Mesothelial cell of epicardium (in vitro differentiated cells): ENCODE measurements around the gene SFPQ. TPM values are rescaled to one million over a fixed set of nuclear protein-coding genes. Genes with fewer than 3 reads are reported as not detected.
"Not testable (repeated sequence)": the region's sequence is repeated elsewhere in the genome, so short reads cannot be mapped to it uniquely, and the experiment has no call there.

ENCODE experiments used
- DNase-seq, 2 experiments: peaks; one replicate each; pipeline ENCODE4 v3.0.0; 2021; ENCODE audit warnings: low spot score in 2 of 2; ENCODE audit not compliant: unreplicated experiment in 2 of 2
- H3K27ac Mint-ChIP-seq: 2 replicates; pipeline ENCODE4 v1.8.0; 2021; ENCODE audit warnings: mixed read lengths
- H3K27me3 Mint-ChIP-seq: 2 replicates; pipeline ENCODE4 v1.8.0; 2021; ENCODE audit warnings: low read depth, mixed read lengths
- H3K36me3 Mint-ChIP-seq: 2 replicates; pipeline ENCODE4 v1.8.0; 2021; ENCODE audit warnings: mixed read lengths
- H3K4me1 Mint-ChIP-seq: 2 replicates; pipeline ENCODE4 v1.8.0; 2021; ENCODE audit warnings: mixed read lengths
- H3K4me3 Mint-ChIP-seq: 2 replicates; pipeline ENCODE4 v1.8.0; 2021; ENCODE audit warnings: mild to moderate bottlenecking, moderate library complexity, mixed read lengths
- H3K9me3 Mint-ChIP-seq: 2 replicates; pipeline ENCODE4 v1.8.0; 2021; ENCODE audit warnings: mixed read lengths
- CTCF ChIP-seq: fragments of 200-600 bp; sonication (generic); IDR thresholded peaks from one replicate; pipeline ENCODE4 v1.5.0; 2021; ENCODE audit warnings: antibody characterized with exemption; ENCODE audit not compliant: unreplicated experiment
- total RNA-seq: library from RNA; stranded (reverse); gene quantifications from 3 replicates; pipeline ENCODE4 v1.2.1, GENCODE V29; 2021

The SFPQ gene
- total RNA-seq, 1 donor from 2014 or later = 793 TPM

DNA sequence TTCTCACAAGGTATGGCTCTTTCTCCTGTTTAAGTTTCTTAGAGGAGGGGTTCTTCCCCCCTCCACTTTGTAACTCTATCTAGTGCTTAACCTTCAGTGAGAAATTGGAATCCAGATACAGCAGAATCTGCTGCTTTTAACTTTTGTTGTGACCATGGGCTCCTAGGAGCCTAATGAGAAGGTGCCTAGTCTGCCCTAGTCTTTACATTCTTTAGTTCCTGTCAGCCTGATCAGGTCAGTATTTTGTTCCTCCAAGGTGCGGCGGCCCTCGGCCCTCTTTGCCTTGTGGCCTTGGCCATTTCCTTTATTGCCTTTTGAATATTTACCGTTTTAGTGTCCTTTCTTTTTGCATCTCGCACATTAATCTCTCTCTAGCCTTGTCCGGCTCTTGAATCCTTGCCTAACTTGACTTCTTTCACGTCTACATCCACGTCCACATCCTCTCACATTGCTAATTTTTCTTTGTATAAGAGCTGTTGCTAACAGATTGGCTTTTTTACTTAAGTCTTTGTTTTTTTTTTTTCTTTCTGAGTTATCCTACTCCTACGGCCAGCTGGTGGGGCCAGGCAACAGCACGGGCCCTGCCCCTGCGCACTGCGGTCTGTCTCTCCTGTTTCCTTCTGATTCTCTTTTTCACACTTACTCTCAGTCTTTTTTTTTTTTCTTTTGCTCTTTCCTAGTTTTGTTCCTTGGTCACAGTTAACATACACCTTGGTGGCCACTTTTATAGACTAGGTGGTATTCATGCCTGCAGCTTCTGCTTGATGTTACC is 49.0 kb downstream of the SFPQ start:
- DNase-seq = no peak
- Mint-ChIP-seq H3K27ac (no peak overlapping the region), H3K4me1 (peaks cover 41% of the 10 kb centered on the region), H3K9me3 (no peaks in the 10 kb centered on the region), H3K27me3 (no peaks in the 10 kb centered on the region), H3K4me3 (peak overlapping the region; percentile 32), H3K36me3 (no peaks in the 10 kb centered on the region)
- no peak for TF ChIP-seq CTCF

GRCh38 chr1:35142728-35143127 is 50.2 kb downstream of the SFPQ start:
- H3K4me1 Mint-ChIP-seq = peaks cover 41% of the 10 kb centered on the region
- H3K27me3 Mint-ChIP-seq, DNase-seq, H3K36me3 Mint-ChIP-seq, H3K9me3 Mint-ChIP-seq, H3K27ac Mint-ChIP-seq: not testable (repeated sequence)
- peak overlapping the region; percentile 21 for H3K4me3 Mint-ChIP-seq

DNA sequence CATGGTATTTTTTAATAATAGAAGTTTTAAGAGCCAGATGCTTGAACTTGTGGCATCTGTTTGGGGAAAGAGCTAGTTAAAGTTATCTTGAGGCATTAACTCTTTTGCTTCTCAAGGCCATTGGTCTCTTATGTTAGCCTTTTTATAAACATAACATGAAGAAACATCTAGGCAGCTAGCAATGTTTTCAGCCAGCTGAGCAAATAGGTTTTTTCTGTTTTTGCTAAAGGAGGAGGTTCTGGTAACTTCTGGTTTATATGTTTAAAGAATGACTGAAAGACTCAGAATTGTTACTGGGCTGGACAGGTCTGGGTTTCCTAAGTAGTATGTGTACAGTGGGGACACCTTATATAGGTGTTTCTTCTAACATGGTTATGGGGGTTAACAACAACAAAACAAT is 50.7 kb downstream of the SFPQ start:
- H3K27me3 Mint-ChIP-seq, H3K27ac Mint-ChIP-seq: not testable (repeated sequence)
- peaks cover 41% of the 10 kb centered on the region for H3K4me1 Mint-ChIP-seq

GRCh38 chr1:35137590-35137989 is 55.4 kb downstream of the SFPQ start:
- not testable (repeated sequence) for H3K4me3 Mint-ChIP-seq, H3K36me3 Mint-ChIP-seq, H3K27ac Mint-ChIP-seq, DNase-seq, H3K4me1 Mint-ChIP-seq, H3K9me3 Mint-ChIP-seq
- H3K27me3 Mint-ChIP-seq = peaks cover 19% of the 10 kb centered on the region

More for the DNA sequence above, 50.7 kb downstream of the SFPQ start:
- not testable (repeated sequence) for H3K4me3 Mint-ChIP-seq, H3K36me3 Mint-ChIP-seq, DNase-seq, H3K9me3 Mint-ChIP-seq

- no peak overlapping the region for H3K4me3 Mint-ChIP-seq
- H3K27me3 Mint-ChIP-seq = peaks cover 19% of the 10 kb centered on the region
- no peaks in the 10 kb centered on the region for H3K9me3 Mint-ChIP-seq
- no peaks in the 10 kb centered on the region for H3K4me1 Mint-ChIP-seq
- no peaks in the 10 kb centered on the region for H3K36me3 Mint-ChIP-seq
- no peak for TF ChIP-seq CTCF
- no peak overlapping the region for H3K27ac Mint-ChIP-seq
- no peak for DNase-seq
Measured at GRCh38 chr1:35136780-35137179, 56.2 kb downstream of the SFPQ start.

Other genes with a start within 250 kb of the SFPQ start
- 13.9 to 16.5 TPM (median 14.9 TPM) in 3 replicates for gene TMEM35B, start 207.8 kb downstream of the SFPQ start, total RNA-seq
- gene ZMYM6, start 161.2 kb downstream of the SFPQ start, total RNA-seq = 18.5 to 20.1 TPM (median 18.7 TPM) in 3 replicates
- gene ZMYM1, start 113.8 kb downstream of the SFPQ start, total RNA-seq = 24.1 to 25.1 TPM (median 24.2 TPM) in 3 replicates
- gene ZMYM4, start 75.6 kb upstream of the SFPQ start, total RNA-seq = 87.8 to 95.6 TPM (median 91.3 TPM) in 3 replicates